ENCODE data around the gene HS3ST6. TPM values are rescaled to one million over a fixed set of nuclear protein-coding genes. Genes with fewer than 3 reads are reported as not detected.
"Not testable (repeated sequence)": the region's sequence is repeated elsewhere in the genome, so short reads cannot be mapped to it uniquely, and the experiment has no call there.

The HS3ST6 gene
- total RNA-seq, 4 donors from 2014 or later: 1.6 to 9.9 (median 6.3) TPM

DNA sequence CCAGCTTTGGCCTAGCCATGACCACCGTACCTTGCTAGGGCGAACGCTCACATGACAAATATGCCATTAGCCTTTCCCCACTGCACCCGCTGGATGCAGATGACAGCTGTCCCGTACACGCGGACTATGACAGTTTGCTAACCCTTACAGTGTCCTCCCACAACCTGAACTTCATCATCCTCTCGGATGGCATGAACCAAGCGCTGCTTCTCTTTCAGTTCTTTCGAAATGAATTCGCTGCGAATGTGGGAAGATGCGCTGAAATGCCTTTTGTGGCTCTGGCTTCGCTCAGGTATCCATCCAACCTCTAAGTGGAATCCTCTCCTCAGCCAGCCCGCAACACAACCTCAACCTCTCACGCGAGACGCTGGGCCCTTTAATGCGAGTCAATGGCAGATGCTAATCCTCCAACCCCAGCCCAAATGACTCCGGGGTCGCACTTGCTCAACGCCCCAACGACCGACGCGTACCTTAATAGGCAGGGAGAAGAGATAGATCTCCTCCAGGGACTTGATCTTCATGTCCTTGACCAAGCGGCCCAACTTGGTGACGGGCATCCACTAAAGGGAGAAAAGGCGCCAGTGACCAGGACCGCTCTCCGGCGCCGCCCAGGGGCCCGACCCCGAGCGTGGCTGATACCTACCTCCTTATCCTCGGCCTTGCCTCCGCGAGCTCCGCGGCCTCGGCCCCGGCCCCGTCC is 45.7 kb upstream of the HS3ST6 start:
- Histone ChIP-seq H3K27me3 (no peaks in the 10 kb centered on the region), H3K9me3 (no peaks in the 10 kb centered on the region), H3K4me3 (peak overlapping the region; percentile 84 to 99 (median 88)), H3K36me3 (peaks cover 8 to 31% (median 14%) of the 10 kb centered on the region in 3 donors), H3K27ac (peak overlapping the region; percentile 95 to 99 (median 98)), H3K4me1 (peaks cover 33 to 69% (median 41%) of the 10 kb centered on the region in 3 donors)
- intact Hi-C loops (cut with DNase I): no loop called here
- no peak for DNase-seq
- WGBS, 2 donors: 3 to 8% methylated on average over 21 to 25 of the region's 44 CpGs
- TF ChIP-seq POLR2A (IDR thresholded peaks at IDR 0.05): no peak
- TF ChIP-seq CTCF (IDR thresholded peaks at IDR 0.05): no peak

DNA sequence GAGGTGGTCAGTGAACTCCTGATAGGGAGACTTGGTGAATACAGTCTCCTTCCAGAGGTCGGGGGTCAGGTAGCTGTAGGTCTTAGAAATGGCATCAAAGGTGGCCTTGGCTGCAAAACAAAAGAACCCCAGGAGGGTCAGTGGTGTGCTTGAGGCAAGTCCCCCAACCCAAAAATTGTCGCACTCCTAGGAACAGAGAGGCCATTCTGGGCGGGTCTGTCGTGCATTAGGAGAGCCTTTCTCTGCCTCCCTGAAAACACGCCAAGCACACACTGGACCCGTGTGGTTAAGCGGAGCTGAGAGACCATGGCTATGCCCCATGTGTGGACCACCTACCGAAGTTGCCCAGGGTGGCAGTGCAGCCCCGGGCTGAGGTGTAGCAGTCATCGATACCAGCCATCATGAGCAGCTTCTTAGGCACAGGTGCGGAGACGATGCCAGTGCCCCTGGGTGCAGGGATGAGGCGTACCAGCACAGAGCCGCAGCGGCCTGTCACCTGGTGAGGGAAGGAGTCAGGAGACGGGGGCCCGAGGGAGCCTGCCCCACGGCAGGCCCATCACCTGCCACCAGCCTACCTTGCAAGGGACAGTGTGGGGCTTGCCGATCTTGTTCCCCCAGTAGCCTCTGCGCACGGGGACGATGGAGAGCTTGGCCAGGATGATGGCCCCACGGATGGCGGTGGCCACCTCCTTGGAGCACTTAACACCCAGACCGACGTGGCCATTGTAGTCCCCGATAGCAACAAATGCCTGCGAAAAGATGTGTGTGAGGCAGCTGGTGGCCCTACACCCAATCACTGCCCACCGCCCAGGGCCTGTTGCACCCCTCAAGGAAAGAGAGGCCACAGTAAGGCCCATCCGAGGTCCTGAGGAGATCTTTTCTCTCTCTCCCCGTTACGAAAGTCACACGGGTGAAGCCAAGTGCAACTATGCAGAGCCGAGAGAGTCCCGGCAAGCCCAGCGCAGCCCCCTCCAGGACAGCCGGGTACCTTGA is 44.2 kb upstream of the HS3ST6 start:
- peak overlapping the region in 3 of 4 donors; percentile 95 to 99 (median 98) for H3K27ac ChIP-seq
- peak overlapping the region in 3 of 4 donors; percentile 86 to 99 (median 89) for H3K4me3 ChIP-seq
- DNase-seq; intact Hi-C loops (cut with DNase I); H3K27me3 ChIP-seq; H3K9me3 ChIP-seq: not testable (repeated sequence)
- H3K36me3 ChIP-seq: peaks cover 8 to 31% (median 14%) of the 10 kb centered on the region in 3 donors
- WGBS, 2 donors: 48 to 74% methylated on average over 10 to 13 of the region's 37 CpGs
- peaks cover 33 to 73% (median 43%) of the 10 kb centered on the region in 3 donors for H3K4me1 ChIP-seq

DNA sequence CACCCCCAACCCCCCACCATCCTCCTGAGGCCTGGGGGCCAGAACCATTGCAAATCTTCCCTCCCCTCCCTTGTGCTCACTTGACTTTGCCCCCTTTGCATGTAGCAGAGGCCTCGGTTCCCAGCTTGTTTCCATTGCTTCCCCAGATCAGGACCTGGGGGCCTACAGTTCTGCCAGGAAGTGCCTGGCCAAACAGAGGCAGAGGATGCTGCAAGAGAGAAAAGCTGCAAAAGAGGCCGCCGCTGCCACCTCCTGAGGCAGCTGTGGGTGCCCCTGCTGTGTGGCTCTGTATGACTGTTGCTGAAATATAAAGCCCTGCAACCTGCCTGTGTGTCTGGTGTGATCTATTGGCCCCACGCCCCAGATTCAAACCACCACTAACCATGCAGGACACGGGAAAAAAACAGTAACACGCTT is 43.4 kb upstream of the HS3ST6 start:
- DNase-seq: no peak
- Histone ChIP-seq H3K27me3 (no peaks in the 10 kb centered on the region), H3K9me3 (no peaks in the 10 kb centered on the region), H3K4me1 (peaks cover 33 to 73% (median 43%) of the 10 kb centered on the region in 3 donors), H3K27ac (peak overlapping the region in 1 of 4 donors; percentile 91), H3K4me3 (no peak overlapping the region), H3K36me3 (peaks cover 8 to 31% (median 14%) of the 10 kb centered on the region in 3 donors)
- no peak for TF ChIP-seq POLR2A (IDR thresholded peaks at IDR 0.05)
- TF ChIP-seq CTCF (IDR thresholded peaks at IDR 0.05): no peak
- WGBS, 2 donors: 41 to 42% methylated on average over 5 of the region's 6 CpGs
- intact Hi-C loops (cut with DNase I): no loop called here

- H3K27ac ChIP-seq: peak overlapping the region; percentile 84 to 91 (median 88)
- TF ChIP-seq POLR2A (IDR thresholded peaks at IDR 0.05) (no peak), CTCF (IDR thresholded peaks at IDR 0.05) (peak in 1 of 6 experiments; percentile 10)
- 23 to 30% methylated on average over 13 to 15 of the region's 20 CpGs for WGBS, 2 donors
- intact Hi-C loops (cut with DNase I): no loop called here
- no peaks in the 10 kb centered on the region for H3K27me3 ChIP-seq
- peaks cover 30 to 66% (median 42%) of the 10 kb centered on the region in 3 donors for H3K4me1 ChIP-seq
- H3K4me3 ChIP-seq: peak overlapping the region in 3 of 4 donors; percentile 63 to 95 (median 75)
- no peak for DNase-seq
- H3K36me3 ChIP-seq: peaks cover 8 to 31% (median 14%) of the 10 kb centered on the region in 3 donors
- H3K9me3 ChIP-seq: no peaks in the 10 kb centered on the region
Measured at GRCh38 chr16:1960665-1961630, 42.7 kb upstream of the HS3ST6 start.

Measured in esophagus squamous epithelium (tissue), 5 donors.